ENCODE measurements around the gene SULT1A1. TPM values are rescaled to one million over a fixed set of nuclear protein-coding genes. Genes with fewer than 3 reads are reported as not detected.

Gene SULT1A1
- total and polyA plus RNA-seq, 2 experiments from 2014 or later = not detected

GRCh38 chr16:28563218-28563617 is 46.6 kb downstream of the SULT1A1 start:
- H3K9me3 ChIP-seq (ENCODE audit: low read depth) = no peaks in the 10 kb centered on the region
- no peak overlapping the region for H3K27ac ChIP-seq
- no peaks in the 10 kb centered on the region for H3K27me3 ChIP-seq (replicated peaks; ENCODE audit: insufficient read depth)
- no peaks in the 10 kb centered on the region for H3F3A ChIP-seq (ENCODE audit: insufficient read depth)
- in situ Hi-C loops (cut with MboI) = no loop called here
- H4K20me1 ChIP-seq (ENCODE audit: insufficient read depth) = no peaks in the 10 kb centered on the region
- TF ChIP-seq EZH2phosphoT487 (IDR thresholded peaks at IDR 0.05; ENCODE audit: insufficient read depth, low read depth) = no peak
- TF ChIP-seq EZH2 (IDR thresholded peaks at IDR 0.05; ENCODE audit: insufficient read depth, poor library complexity, severe bottlenecking) = no peak
- H3K36me3 ChIP-seq (ENCODE audit: low read depth) = 0 out of 2 replicates have a peak, but pooled peaks cover 4% of the 10 kb centered on the region
- no peak for DNase-seq
- H3K79me2 ChIP-seq (ENCODE audit: insufficient read depth) = no peaks in the 10 kb centered on the region; the same call in 1 of the 2 replicates
- no peak overlapping the region for H3K4me3 ChIP-seq
- H2AFZ ChIP-seq = no peak overlapping the region
- H3K4me1 ChIP-seq (ENCODE audit: insufficient read depth) = no peaks in the 10 kb centered on the region
- no peaks in the 10 kb centered on the region for H3K9me2 ChIP-seq (ENCODE audit: insufficient read depth)
- no peak overlapping the region for H3K4me2 ChIP-seq (ENCODE audit: unreplicated experiment)
- H3K9ac ChIP-seq = no peak overlapping the region
- WGBS, 2 experiments (ENCODE audit: low coverage in 1 of 2, low lambda C conversion rate in 2 of 2, missing lambda C conversion rate in 2 of 2) = 90 to 92% methylated on average over 6 of the region's 6 CpGs

GRCh38 chr16:28562199-28562598 is 47.6 kb downstream of the SULT1A1 start:
- no peak overlapping the region for H3K4me3 ChIP-seq
- H3K27me3 ChIP-seq (replicated peaks; ENCODE audit: insufficient read depth) = no peaks in the 10 kb centered on the region
- H3K27ac ChIP-seq = no peak overlapping the region
- H3K9me3 ChIP-seq (ENCODE audit: low read depth) = no peaks in the 10 kb centered on the region
- H3K9ac ChIP-seq = no peak overlapping the region
- no peaks in the 10 kb centered on the region for H3K9me2 ChIP-seq (ENCODE audit: insufficient read depth)
- no peaks in the 10 kb centered on the region for H4K20me1 ChIP-seq (ENCODE audit: insufficient read depth)
- no peak for DNase-seq
- no peak overlapping the region for H2AFZ ChIP-seq
- H3F3A ChIP-seq (ENCODE audit: insufficient read depth) = no peaks in the 10 kb centered on the region
- TF ChIP-seq EZH2phosphoT487 (IDR thresholded peaks at IDR 0.05; ENCODE audit: insufficient read depth, low read depth) = no peak
- no peak for TF ChIP-seq EZH2 (IDR thresholded peaks at IDR 0.05; ENCODE audit: insufficient read depth, poor library complexity, severe bottlenecking)
- H3K4me1 ChIP-seq (ENCODE audit: insufficient read depth) = no peaks in the 10 kb centered on the region
- 95 to 100% methylated on average over 4 of the region's 4 CpGs for WGBS, 2 experiments (ENCODE audit: low coverage in 1 of 2, low lambda C conversion rate in 2 of 2, missing lambda C conversion rate in 2 of 2)
- in situ Hi-C loops (cut with MboI) = no loop called here
- H3K36me3 ChIP-seq (ENCODE audit: low read depth) = 0 out of 2 replicates have a peak, but pooled peaks cover 4% of the 10 kb centered on the region
- no peaks in the 10 kb centered on the region; the same call in 1 of the 2 replicates for H3K79me2 ChIP-seq (ENCODE audit: insufficient read depth)
- H3K4me2 ChIP-seq (ENCODE audit: unreplicated experiment) = no peak overlapping the region

- in situ Hi-C loops (cut with MboI) = no loop called here
- Histone ChIP-seq H3K4me3 (no peak overlapping the region), H3F3A (ENCODE audit: insufficient read depth) (no peaks in the 10 kb centered on the region), H3K79me2 (ENCODE audit: insufficient read depth) (no peaks in the 10 kb centered on the region; the same call in 1 of the 2 replicates), H3K9me2 (ENCODE audit: insufficient read depth) (no peaks in the 10 kb centered on the region), H3K9me3 (ENCODE audit: low read depth) (no peaks in the 10 kb centered on the region), H3K27me3 (replicated peaks; ENCODE audit: insufficient read depth) (no peaks in the 10 kb centered on the region), H3K9ac (no peak overlapping the region), H3K36me3 (ENCODE audit: low read depth) (0 out of 2 replicates have a peak, but pooled peaks cover 4% of the 10 kb centered on the region), H3K27ac (no peak overlapping the region), H3K4me1 (ENCODE audit: insufficient read depth) (no peaks in the 10 kb centered on the region), H3K4me2 (ENCODE audit: unreplicated experiment) (no peak overlapping the region), H4K20me1 (ENCODE audit: insufficient read depth) (no peaks in the 10 kb centered on the region), H2AFZ (no peak overlapping the region)
- DNase-seq = no peak
- TF ChIP-seq EZH2phosphoT487 (IDR thresholded peaks at IDR 0.05; ENCODE audit: insufficient read depth, low read depth) (no peak), EZH2 (IDR thresholded peaks at IDR 0.05; ENCODE audit: insufficient read depth, poor library complexity, severe bottlenecking) (no peak)
- 76 to 79% methylated on average over 7 of the region's 7 CpGs for WGBS, 2 experiments (ENCODE audit: low coverage in 1 of 2, low lambda C conversion rate in 2 of 2, missing lambda C conversion rate in 2 of 2)
Observed at GRCh38 chr16:28561557-28562187, 48.2 kb downstream of the SULT1A1 start.

DNA sequence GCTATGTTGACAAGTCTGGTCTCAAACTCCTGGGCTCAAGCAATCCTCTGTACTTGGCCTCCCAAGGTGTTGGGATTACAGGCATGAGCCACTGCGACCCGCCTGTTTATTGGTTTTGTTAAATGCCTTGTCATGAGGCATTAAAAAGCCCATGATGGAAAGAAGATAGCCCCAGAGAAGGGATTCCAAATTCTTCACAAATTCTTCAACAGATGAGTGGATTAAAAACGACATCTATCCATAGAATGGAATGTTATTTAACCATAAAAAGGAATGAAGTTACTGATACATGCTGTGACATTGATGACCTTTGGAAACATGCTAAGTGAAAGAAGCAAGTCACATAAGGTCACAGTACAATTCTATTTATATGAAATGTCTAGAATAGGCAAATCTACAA is 51.4 kb downstream of the SULT1A1 start:
- Histone ChIP-seq H2AFZ (no peak overlapping the region), H3K4me2 (ENCODE audit: unreplicated experiment) (no peak overlapping the region), H3K4me3 (no peak overlapping the region), H3K9me3 (ENCODE audit: low read depth) (no peaks in the 10 kb centered on the region), H3K4me1 (ENCODE audit: insufficient read depth) (peaks cover 7% of the 10 kb centered on the region; the same call in 1 of the 2 replicates), H3K9me2 (ENCODE audit: insufficient read depth) (no peaks in the 10 kb centered on the region), H3K27ac (no peak overlapping the region), H4K20me1 (ENCODE audit: insufficient read depth) (no peaks in the 10 kb centered on the region), H3K9ac (no peak overlapping the region), H3K36me3 (ENCODE audit: low read depth) (0 out of 2 replicates have a peak, but pooled peaks cover 4% of the 10 kb centered on the region), H3F3A (ENCODE audit: insufficient read depth) (no peaks in the 10 kb centered on the region), H3K79me2 (ENCODE audit: insufficient read depth) (peaks cover 7% of the 10 kb centered on the region; the same call in 1 of the 2 replicates), H3K27me3 (replicated peaks; ENCODE audit: insufficient read depth) (no peaks in the 10 kb centered on the region)
- no peak for DNase-seq
- in situ Hi-C loops (cut with MboI) = no loop called here
- WGBS, 2 experiments (ENCODE audit: low coverage in 1 of 2, low lambda C conversion rate in 2 of 2, missing lambda C conversion rate in 2 of 2) = 63 to 64% methylated on average over 3 of the region's 3 CpGs
- TF ChIP-seq EZH2 (IDR thresholded peaks at IDR 0.05; ENCODE audit: insufficient read depth, poor library complexity, severe bottlenecking) (no peak), EZH2phosphoT487 (IDR thresholded peaks at IDR 0.05; ENCODE audit: insufficient read depth, low read depth) (no peak)
